ENCODE measurements around the gene KIAA1217. TPM values are rescaled to one million over a fixed set of nuclear protein-coding genes. Genes with fewer than 3 reads are reported as not detected.

The KIAA1217 gene
- total RNA-seq, 1 experiment from 2014 or later, result 48.3 TPM

- CTCF ChIA-PET, result interaction anchor here (0.6 to 1.4 kb wide), 8 partner anchors 19 to 257 kb away, joined by 3 to 4 read pairs (median 3); no protein-coding TSS in a partner anchor
- DNase-seq (ENCODE audit: unreplicated experiment), result no peak
- H3K27me3 Mint-ChIP-seq (ENCODE audit: insufficient read depth, unreplicated experiment), result peaks cover 13% of the 10 kb centered on the region
- intact Hi-C loops (cut with micrococcal nuclease), result no loop called here
- H3K36me3 Mint-ChIP-seq (ENCODE audit: insufficient read depth, unreplicated experiment), result no peaks in the 10 kb centered on the region
- no peak overlapping the region for H3K4me3 Mint-ChIP-seq (ENCODE audit: unreplicated experiment)
- peaks cover 19% of the 10 kb centered on the region for H3K4me1 Mint-ChIP-seq (ENCODE audit: insufficient read depth, unreplicated experiment)
- TF ChIP-seq, protein P1, sequence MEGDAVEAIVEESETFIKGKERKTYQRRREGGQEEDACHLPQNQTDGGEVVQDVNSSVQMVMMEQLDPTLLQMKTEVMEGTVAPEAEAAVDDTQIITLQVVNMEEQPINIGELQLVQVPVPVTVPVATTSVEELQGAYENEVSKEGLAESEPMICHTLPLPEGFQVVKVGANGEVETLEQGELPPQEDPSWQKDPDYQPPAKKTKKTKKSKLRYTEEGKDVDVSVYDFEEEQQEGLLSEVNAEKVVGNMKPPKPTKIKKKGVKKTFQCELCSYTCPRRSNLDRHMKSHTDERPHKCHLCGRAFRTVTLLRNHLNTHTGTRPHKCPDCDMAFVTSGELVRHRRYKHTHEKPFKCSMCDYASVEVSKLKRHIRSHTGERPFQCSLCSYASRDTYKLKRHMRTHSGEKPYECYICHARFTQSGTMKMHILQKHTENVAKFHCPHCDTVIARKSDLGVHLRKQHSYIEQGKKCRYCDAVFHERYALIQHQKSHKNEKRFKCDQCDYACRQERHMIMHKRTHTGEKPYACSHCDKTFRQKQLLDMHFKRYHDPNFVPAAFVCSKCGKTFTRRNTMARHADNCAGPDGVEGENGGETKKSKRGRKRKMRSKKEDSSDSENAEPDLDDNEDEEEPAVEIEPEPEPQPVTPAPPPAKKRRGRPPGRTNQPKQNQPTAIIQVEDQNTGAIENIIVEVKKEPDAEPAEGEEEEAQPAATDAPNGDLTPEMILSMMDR (IDR thresholded peaks at IDR 0.05; ENCODE audit: unreplicated experiment), result no peak
- BruUV-seq (replicated peaks), result no TSS peak
- POLR2A ChIA-PET, result interaction anchor here (0.8 to 1.7 kb wide), 4 partner anchors 20 to 108 kb away, joined by 3 to 4 read pairs (median 4); no protein-coding TSS in a partner anchor
- no peaks in the 10 kb centered on the region for H3K9me3 Mint-ChIP-seq (ENCODE audit: unreplicated experiment)
- no peak overlapping the region for H3K27ac Mint-ChIP-seq (ENCODE audit: low read depth, unreplicated experiment)
These were observed 26.5 kb downstream of the KIAA1217 start for GRCh38 chr10:24235471-24235870.

DNA sequence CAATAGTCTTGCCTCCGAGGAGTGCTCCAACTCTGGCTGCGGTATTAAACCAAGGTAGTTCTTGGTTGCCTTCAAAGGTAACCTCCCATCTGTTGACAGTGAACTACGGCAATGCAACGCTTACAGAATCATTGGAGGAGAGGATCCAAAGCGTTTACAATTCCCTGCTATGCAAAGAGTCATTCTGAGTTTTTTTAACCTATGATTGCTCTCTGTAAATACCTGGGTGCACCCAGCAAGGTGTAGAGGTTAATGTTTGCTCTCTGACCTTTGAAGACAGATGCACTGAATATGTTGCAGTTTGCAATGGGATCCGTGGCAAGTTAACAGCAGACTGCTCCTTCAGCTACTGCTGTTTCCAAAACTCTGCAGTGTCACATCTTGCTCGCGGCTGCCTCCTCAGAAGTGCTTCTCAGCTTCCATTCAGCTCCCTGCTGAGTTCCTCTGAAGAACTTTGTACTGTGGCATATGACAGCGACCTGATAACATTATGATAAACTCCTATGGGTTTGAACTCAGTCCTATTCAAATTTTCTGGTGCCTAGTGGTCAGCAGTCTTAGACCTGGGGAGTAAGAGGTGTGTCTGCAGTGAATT, 29.0 kb downstream of the KIAA1217 start:
- ChIA-PET POLR2A (interaction anchor here (1.2 to 3.0 kb wide), 3 partner anchors 17 to 168 kb away, joined by 4 to 35 read pairs (median 27); no protein-coding TSS in a partner anchor), CTCF (interaction anchor here (2.2 kb wide), 1 partner anchor 11 kb away, joined by 11 read pairs; no protein-coding TSS in a partner anchor)
- TF ChIP-seq, protein P1 (IDR thresholded peaks at IDR 0.05; ENCODE audit: unreplicated experiment), result no peak
- H3K9me3 Mint-ChIP-seq (ENCODE audit: unreplicated experiment), result no peaks in the 10 kb centered on the region
- BruUV-seq (replicated peaks), result no TSS peak
- intact Hi-C loops (cut with micrococcal nuclease), result no loop called here
- DNase-seq (ENCODE audit: unreplicated experiment), result no peak
- no peak overlapping the region for H3K4me3 Mint-ChIP-seq (ENCODE audit: unreplicated experiment)
- H3K36me3 Mint-ChIP-seq (ENCODE audit: insufficient read depth, unreplicated experiment), result no peaks in the 10 kb centered on the region
- peaks cover 19% of the 10 kb centered on the region for H3K4me1 Mint-ChIP-seq (ENCODE audit: insufficient read depth, unreplicated experiment)
- H3K27ac Mint-ChIP-seq (ENCODE audit: low read depth, unreplicated experiment), result no peak overlapping the region
- H3K27me3 Mint-ChIP-seq (ENCODE audit: insufficient read depth, unreplicated experiment), result peaks cover 13% of the 10 kb centered on the region

DNA sequence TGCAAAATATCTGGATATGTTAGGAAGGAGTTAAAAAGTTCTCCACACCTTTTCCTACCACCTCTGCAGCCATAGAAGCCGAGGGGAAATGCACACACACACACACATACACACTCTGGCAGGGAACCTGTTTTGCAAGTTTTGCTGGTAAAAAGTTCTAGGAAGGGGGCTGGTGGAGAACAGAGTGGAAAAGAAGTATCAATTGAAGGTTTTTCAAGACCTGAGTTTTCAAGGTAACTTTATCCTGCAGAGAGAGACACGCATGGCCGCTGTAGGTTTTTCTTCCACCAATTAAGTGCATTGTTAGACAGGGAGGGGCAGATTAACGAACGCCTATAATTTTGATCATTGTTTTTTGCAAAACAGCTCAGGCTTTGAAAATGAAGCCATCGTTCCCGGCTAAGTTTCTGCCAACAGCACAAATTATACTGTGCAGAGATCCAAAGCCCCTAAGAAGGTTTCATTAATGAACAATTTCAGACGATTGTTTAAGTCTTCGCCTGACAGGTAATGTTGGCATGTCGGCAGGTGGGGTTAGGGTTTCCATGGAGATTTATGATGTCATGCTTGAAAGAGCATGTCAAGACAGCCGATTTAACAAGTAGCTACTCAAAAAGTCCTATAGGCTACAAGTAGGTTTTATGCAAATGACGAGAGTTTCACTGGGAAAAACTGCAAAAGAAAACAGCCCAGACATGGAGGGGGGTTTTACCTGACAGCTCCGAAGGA, 29.7 kb downstream of the KIAA1217 start:
- peaks cover 19% of the 10 kb centered on the region for H3K4me1 Mint-ChIP-seq (ENCODE audit: insufficient read depth, unreplicated experiment)

More for the DNA sequence above, 29.7 kb downstream of the KIAA1217 start:
- intact Hi-C loops (cut with micrococcal nuclease), result no loop called here
- Mint-ChIP-seq H3K4me3 (ENCODE audit: unreplicated experiment) (peak overlapping the region; percentile 63), H3K9me3 (ENCODE audit: unreplicated experiment) (no peaks in the 10 kb centered on the region), H3K36me3 (ENCODE audit: insufficient read depth, unreplicated experiment) (no peaks in the 10 kb centered on the region), H3K27me3 (ENCODE audit: insufficient read depth, unreplicated experiment) (peaks cover 13% of the 10 kb centered on the region), H3K27ac (ENCODE audit: low read depth, unreplicated experiment) (no peak overlapping the region)
- no TSS peak for BruUV-seq (replicated peaks)
- peak; percentile 67 for DNase-seq (ENCODE audit: unreplicated experiment)
- CTCF ChIA-PET, result interaction anchor here (0.6 to 2.2 kb wide), 11 partner anchors 10 to 891 kb away, joined by 3 to 11 read pairs (median 3); no protein-coding TSS in a partner anchor
- TF ChIP-seq, protein P1 (IDR thresholded peaks at IDR 0.05; ENCODE audit: unreplicated experiment), result no peak
- POLR2A ChIA-PET, result interaction anchor here (0.6 to 3.0 kb wide), 19 partner anchors 9 to 672 kb away, joined by 3 to 35 read pairs (median 4); no protein-coding TSS in a partner anchor
